OCI-LY7 (cell line): Measurements from ENCODE around the gene MYO18B. TPM values are rescaled to one million over a fixed set of nuclear protein-coding genes. Genes with fewer than 3 reads are reported as not detected.

Source experiments
- BruUV-seq: library from RNA; stranded (reverse); fragments of 400-500 nt; replicated peaks from 2 replicates; lab custom pipeline; 2021; lab: Mats Ljungman, UMichigan
- CTCF ChIA-PET: fragments of 300-600 bp; sonication (Branson Sonifier 250); formaldehyde crosslinking; loops from one replicate; lab custom pipeline; 2022; ENCODE audit warnings: antibody characterized with exemption; ENCODE audit not compliant: unreplicated experiment; lab: Charles Lee
- POLR2A ChIA-PET: fragments of 300-600 bp; sonication (Branson Sonifier 250); formaldehyde crosslinking; loops from one replicate; lab custom pipeline; 2022; ENCODE audit warnings: antibody characterized with exemption; lab: Charles Lee
- DNase-seq: peaks from one replicate; pipeline ENCODE4 v3.0.0-alpha.2; 2015; ENCODE audit warnings: low spot score
- H2AFZ ChIP-seq: fragments of 200-600 bp; sonication (generic), shearing (Covaris generic); 2 replicates; pipeline ENCODE4 v1.6.1; 2014; ENCODE audit warnings: mild to moderate bottlenecking, antibody characterized with exemption, low read length, moderate library complexity
- H3K27ac ChIP-seq: fragments of 200-600 bp; sonication (generic); 2 replicates; pipeline ENCODE4 v1.5.1; 2014; ENCODE audit warnings: mixed run types, low read depth, mild to moderate bottlenecking, moderate library complexity, low read length, inconsistent platforms; ENCODE audit not compliant: poor library complexity, severe bottlenecking
- H3K36me3 ChIP-seq: fragments of 200-600 bp; sonication (generic); 2 replicates; pipeline ENCODE4 v1.6.1; 2014; ENCODE audit warnings: mild to moderate bottlenecking, antibody characterized with exemption, low read length, moderate library complexity, mixed read lengths; ENCODE audit not compliant: insufficient read depth
- H3K4me1 ChIP-seq: fragments of 200-600 bp; sonication (generic); 2 replicates; pipeline ENCODE4 v1.5.1; 2014; ENCODE audit warnings: mild to moderate bottlenecking, low read length; ENCODE audit not compliant: insufficient read depth, poor library complexity, severe bottlenecking
- H3K4me2 ChIP-seq: fragments of 200-600 bp; sonication (generic); 2 replicates; pipeline ENCODE4 v1.6.1; 2014; ENCODE audit warnings: mild to moderate bottlenecking, low read length
- H3K4me3 ChIP-seq: fragments of 200-600 bp; sonication (generic); 2 replicates; pipeline ENCODE4 v1.5.1; 2014; ENCODE audit warnings: mild to moderate bottlenecking, low read depth, low read length; ENCODE audit not compliant: poor library complexity, severe bottlenecking
- H3K79me2 ChIP-seq: fragments of 200-600 bp; sonication (generic); 2 replicates; pipeline ENCODE4 v1.6.1; 2016; ENCODE audit warnings: low read depth, mild to moderate bottlenecking, low read length, moderate library complexity, mixed read lengths; ENCODE audit not compliant: insufficient read depth
- H3K9me2 ChIP-seq: fragments of 200-600 bp; sonication (generic); 2 replicates; pipeline ENCODE4 v1.6.1; 2016; ENCODE audit warnings: mild to moderate bottlenecking, low read length, mixed read lengths; ENCODE audit not compliant: insufficient read depth
- H3K9me3 ChIP-seq: fragments of 200-600 bp; sonication (generic); 2 replicates; pipeline ENCODE4 v1.6.1; 2014; ENCODE audit warnings: mild to moderate bottlenecking, mixed run types, low read length, mixed read lengths
- H4K20me1 ChIP-seq: fragments of 200-600 bp; sonication (generic); 2 replicates; pipeline ENCODE4 v1.6.1; 2014; ENCODE audit warnings: mild to moderate bottlenecking, antibody characterized with exemption, low read length, moderate library complexity, mixed read lengths; ENCODE audit not compliant: insufficient read depth
- EZH2phosphoT487 ChIP-seq: fragments of 200-600 bp; sonication (generic); IDR thresholded peaks from 2 replicates; pipeline ENCODE4 v1.6.1; 2018; ENCODE audit warnings: low read depth, borderline replicate concordance, mild to moderate bottlenecking, mixed run types, antibody characterized with exemption, low read length, moderate library complexity, mixed read lengths
- intact Hi-C: fragments of 100-400 bp; cut with micrococcal nuclease; formaldehyde crosslinking; loops from one replicate; pipeline ENCODE4 v1.10.0; 2022; ENCODE audit not compliant: unreplicated experiment
- total RNA-seq, 2 experiments: library from RNA; depleted of rRNA in 1 of 2; stranded (reverse); fragments of >200 nt in 1 of 2; shearing (Covaris generic) in 1 of 2; gene quantifications; 2 replicates each; pipeline ENCODE4 v1.2.3, GENCODE V29; 2014 to 2022
- TF ChIP-seq, protein P1 (sequence below): fragments of 200-600 bp; sonication (generic); conservative IDR thresholded peaks from 2 replicates; pipeline ENCODE4 v1.5.1; 2014; ENCODE audit warnings: mild to moderate bottlenecking, antibody characterized with exemption, low read length, moderate library complexity, mixed read lengths

Gene MYO18B
- total RNA-seq, 2 experiments from 2014 or later, result not detected

DNA sequence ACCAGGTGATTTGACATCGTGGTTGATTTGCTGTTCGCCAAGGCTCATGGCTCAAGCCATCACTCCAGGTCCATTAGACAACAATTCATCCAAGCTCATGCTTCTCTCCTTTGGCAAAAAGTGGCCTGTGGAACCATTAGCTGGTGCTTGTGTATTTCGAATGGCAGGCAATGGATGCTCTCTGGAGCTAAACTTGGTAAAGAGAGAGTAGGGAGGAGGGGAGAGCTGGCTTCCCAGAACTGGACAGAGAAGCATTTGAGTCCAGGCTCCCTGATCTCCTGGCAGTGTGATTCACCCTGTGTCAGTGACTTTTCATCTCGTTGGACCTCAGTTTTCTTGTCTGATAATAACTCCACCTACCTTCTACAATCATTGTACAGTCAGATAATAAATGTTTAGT lies 64.6 kb downstream of the MYO18B start:
- DNase-seq, result no peak
- intact Hi-C loops, result no loop called here
- Histone ChIP-seq H3K36me3 (no peaks in the 10 kb centered on the region), H4K20me1 (no peaks in the 10 kb centered on the region), H3K9me3 (no peaks in the 10 kb centered on the region), H3K4me1 (no peaks in the 10 kb centered on the region), H2AFZ (no peak overlapping the region), H3K79me2 (no peaks in the 10 kb centered on the region), H3K4me2 (no peak overlapping the region), H3K4me3 (no peak overlapping the region), H3K27ac (no peak overlapping the region), H3K9me2 (no peaks in the 10 kb centered on the region)
- TF ChIP-seq EZH2phosphoT487, result no peak
- TF ChIP-seq, protein P1, sequence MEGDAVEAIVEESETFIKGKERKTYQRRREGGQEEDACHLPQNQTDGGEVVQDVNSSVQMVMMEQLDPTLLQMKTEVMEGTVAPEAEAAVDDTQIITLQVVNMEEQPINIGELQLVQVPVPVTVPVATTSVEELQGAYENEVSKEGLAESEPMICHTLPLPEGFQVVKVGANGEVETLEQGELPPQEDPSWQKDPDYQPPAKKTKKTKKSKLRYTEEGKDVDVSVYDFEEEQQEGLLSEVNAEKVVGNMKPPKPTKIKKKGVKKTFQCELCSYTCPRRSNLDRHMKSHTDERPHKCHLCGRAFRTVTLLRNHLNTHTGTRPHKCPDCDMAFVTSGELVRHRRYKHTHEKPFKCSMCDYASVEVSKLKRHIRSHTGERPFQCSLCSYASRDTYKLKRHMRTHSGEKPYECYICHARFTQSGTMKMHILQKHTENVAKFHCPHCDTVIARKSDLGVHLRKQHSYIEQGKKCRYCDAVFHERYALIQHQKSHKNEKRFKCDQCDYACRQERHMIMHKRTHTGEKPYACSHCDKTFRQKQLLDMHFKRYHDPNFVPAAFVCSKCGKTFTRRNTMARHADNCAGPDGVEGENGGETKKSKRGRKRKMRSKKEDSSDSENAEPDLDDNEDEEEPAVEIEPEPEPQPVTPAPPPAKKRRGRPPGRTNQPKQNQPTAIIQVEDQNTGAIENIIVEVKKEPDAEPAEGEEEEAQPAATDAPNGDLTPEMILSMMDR, result no peak
- ChIA-PET POLR2A (no interaction called here), CTCF (no interaction called here)
- BruUV-seq, result no TSS peak

DNA sequence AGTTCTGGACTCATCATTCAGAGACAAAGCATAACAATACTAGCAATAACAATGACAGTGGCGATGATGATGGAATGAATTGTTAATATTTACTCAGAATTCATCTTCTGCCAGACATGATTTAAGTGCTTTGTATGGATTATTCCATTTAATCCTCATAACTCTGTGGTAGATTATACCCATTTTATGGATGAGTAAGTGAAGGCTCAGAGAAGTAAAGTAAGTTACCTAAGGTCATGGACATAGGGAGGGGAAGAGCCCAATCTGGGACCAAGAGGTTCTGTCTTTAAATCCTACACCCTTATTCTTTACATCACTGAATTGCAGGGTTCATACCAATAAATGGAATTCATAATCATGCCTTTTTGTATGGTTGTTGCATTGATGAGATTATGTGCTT lies 72.7 kb downstream of the MYO18B start:
- H3K36me3 ChIP-seq, result no peaks in the 10 kb centered on the region
- H3K9me3 ChIP-seq, result no peaks in the 10 kb centered on the region
- H2AFZ ChIP-seq, result no peak overlapping the region
- no peak overlapping the region for H3K27ac ChIP-seq
- BruUV-seq, result no TSS peak
- no peak for DNase-seq
- ChIA-PET CTCF (no interaction called here), POLR2A (no interaction called here)
- H3K4me2 ChIP-seq, result no peak overlapping the region
- H4K20me1 ChIP-seq, result no peaks in the 10 kb centered on the region
- no peaks in the 10 kb centered on the region for H3K79me2 ChIP-seq
- H3K4me1 ChIP-seq, result no peaks in the 10 kb centered on the region
- no peak overlapping the region for H3K4me3 ChIP-seq
- intact Hi-C loops, result no loop called here
- TF ChIP-seq EZH2phosphoT487, result no peak
- TF ChIP-seq, protein P1, result no peak
- no peaks in the 10 kb centered on the region for H3K9me2 ChIP-seq

DNA sequence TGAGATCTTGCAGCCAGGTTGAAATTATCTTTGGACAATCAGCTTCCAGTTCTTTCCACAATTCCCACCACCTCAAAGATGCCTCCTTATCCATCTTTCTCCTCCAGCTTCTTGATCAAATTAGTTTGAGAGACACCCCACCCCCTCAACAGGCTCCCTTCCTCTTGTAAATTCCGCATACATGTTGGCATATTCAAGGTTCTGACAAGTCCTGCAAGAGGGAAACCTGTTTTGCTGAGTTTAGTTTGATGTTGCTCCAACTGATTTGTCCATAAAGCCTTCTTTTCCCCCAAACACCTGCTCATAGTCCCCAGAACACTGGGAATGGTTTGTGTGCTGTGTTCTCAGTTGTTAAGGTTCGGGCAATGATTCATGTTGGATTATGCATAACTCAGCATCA lies 73.6 kb downstream of the MYO18B start:
- no peak overlapping the region for H3K4me2 ChIP-seq
- H3K79me2 ChIP-seq, result no peaks in the 10 kb centered on the region
- no TSS peak for BruUV-seq
- H2AFZ ChIP-seq, result no peak overlapping the region
- no peaks in the 10 kb centered on the region for H3K4me1 ChIP-seq
- ChIA-PET POLR2A (no interaction called here), CTCF (no interaction called here)
- H3K27ac ChIP-seq, result no peak overlapping the region
- intact Hi-C loops, result no loop called here
- H3K4me3 ChIP-seq, result no peak overlapping the region
- DNase-seq, result no peak
- no peaks in the 10 kb centered on the region for H4K20me1 ChIP-seq
- H3K36me3 ChIP-seq, result no peaks in the 10 kb centered on the region
- TF ChIP-seq, protein P1, result no peak
- no peak for TF ChIP-seq EZH2phosphoT487
- H3K9me3 ChIP-seq, result no peaks in the 10 kb centered on the region
- no peaks in the 10 kb centered on the region for H3K9me2 ChIP-seq
